ENCODE measurements around the gene STK10. TPM values are rescaled to one million over a fixed set of nuclear protein-coding genes. Genes with fewer than 3 reads are reported as not detected.

STK10 gene
- polyA plus RNA-seq, 1 experiment = 14.3 TPM

GRCh38 chr5:172188893-172189692 lies 1.1 kb upstream of the STK10 start:
- Histone ChIP-seq H3K4me3 (ENCODE audit: low read depth, low read length) (no peak overlapping the region; the same call in 1 of the 2 replicates), H3K27me3 (ENCODE audit: control insufficient read depth, insufficient read depth, low read length) (no peaks in the 10 kb centered on the region), H3K36me3 (ENCODE audit: control insufficient read depth, insufficient read depth, low read length) (no peaks in the 10 kb centered on the region; the same call in 1 of the 2 replicates)
- CTCF ChIA-PET = interaction anchor here (0.6 to 7.6 kb wide), 32 partner anchors 9 to 770 kb away, joined by 3 to 106 read pairs (median 4); partner anchors contain the start of genes FGF18 and UBTD2
- POLR2A ChIA-PET = no interaction called here
- TF ChIP-seq, protein P1, sequence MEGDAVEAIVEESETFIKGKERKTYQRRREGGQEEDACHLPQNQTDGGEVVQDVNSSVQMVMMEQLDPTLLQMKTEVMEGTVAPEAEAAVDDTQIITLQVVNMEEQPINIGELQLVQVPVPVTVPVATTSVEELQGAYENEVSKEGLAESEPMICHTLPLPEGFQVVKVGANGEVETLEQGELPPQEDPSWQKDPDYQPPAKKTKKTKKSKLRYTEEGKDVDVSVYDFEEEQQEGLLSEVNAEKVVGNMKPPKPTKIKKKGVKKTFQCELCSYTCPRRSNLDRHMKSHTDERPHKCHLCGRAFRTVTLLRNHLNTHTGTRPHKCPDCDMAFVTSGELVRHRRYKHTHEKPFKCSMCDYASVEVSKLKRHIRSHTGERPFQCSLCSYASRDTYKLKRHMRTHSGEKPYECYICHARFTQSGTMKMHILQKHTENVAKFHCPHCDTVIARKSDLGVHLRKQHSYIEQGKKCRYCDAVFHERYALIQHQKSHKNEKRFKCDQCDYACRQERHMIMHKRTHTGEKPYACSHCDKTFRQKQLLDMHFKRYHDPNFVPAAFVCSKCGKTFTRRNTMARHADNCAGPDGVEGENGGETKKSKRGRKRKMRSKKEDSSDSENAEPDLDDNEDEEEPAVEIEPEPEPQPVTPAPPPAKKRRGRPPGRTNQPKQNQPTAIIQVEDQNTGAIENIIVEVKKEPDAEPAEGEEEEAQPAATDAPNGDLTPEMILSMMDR (IDR thresholded peaks at IDR 0.05; ENCODE audit: insufficient read depth, low read depth, low read length) = no peak
- DNase-seq (ENCODE audit: low read depth) = no peak

DNA sequence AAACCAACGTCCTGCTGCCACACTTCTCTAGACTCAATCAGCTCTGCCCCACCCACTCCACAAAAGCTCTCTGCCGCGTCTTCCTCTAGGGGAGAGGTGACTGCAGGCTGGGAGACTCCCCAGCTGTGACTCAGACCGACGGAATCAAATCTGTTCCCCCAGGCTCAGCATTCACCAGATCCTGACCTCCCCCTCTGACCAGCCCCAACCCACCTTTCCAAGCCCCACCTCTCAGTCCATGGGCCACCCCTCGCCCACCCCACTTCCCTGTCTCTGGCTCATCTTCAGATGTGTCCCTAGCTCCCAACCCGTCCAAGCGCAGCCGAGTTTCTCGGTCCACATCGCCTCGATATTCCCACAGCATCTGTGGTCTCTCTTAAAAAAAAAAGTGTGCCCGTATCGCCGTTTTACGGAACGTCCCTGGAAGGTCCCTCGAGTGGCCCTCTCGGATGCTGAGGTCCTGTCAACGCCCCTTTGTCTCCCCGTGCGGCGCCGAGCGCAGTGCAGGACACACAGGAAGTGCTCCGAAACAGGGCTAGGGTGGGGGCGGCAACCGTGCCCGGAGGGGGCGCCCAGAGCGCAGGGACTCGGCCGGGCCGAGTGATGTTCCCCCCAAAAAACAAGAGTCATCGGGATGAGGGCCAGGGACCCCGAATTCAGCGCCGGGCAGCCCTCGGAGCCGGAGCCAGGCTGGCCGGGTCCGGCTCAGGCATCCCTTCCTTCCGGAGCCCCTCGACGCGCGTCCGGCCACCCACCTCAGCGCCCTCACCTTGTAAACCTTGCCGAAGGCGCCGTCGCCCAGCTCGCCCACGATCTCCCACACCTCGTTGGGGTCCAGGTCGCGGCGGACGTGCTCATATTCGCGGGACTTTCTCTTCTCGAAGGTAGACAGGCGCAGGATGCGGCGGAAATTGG lies 649 bp downstream of the STK10 start:
- DNase-seq (ENCODE audit: low read depth) = no peak
- CTCF ChIA-PET = interaction anchor here (0.7 to 7.6 kb wide), 24 partner anchors 11 to 769 kb away, joined by 3 to 106 read pairs (median 4); no protein-coding TSS in a partner anchor
- POLR2A ChIA-PET = interaction anchor here (0.6 kb wide), 1 partner anchor 9 kb away, joined by 3 read pairs; no protein-coding TSS in a partner anchor

GRCh38 chr5:172186114-172186695 lies 1.8 kb downstream of the STK10 start:
- TF ChIP-seq, protein P1 (IDR thresholded peaks at IDR 0.05; ENCODE audit: insufficient read depth, low read depth, low read length) = no peak
- H3K27me3 ChIP-seq (ENCODE audit: control insufficient read depth, insufficient read depth, low read length) = no peaks in the 10 kb centered on the region
- no peak for DNase-seq (ENCODE audit: low read depth)
- H3K36me3 ChIP-seq (ENCODE audit: control insufficient read depth, insufficient read depth, low read length) = no peaks in the 10 kb centered on the region; the same call in 1 of the 2 replicates
- CTCF ChIA-PET = interaction anchor here (0.9 to 7.6 kb wide), 10 partner anchors 13 to 274 kb away, joined by 3 to 106 read pairs (median 4); no protein-coding TSS in a partner anchor
- peak overlapping the region; percentile 90 for H3K4me3 ChIP-seq (ENCODE audit: low read depth, low read length)
- POLR2A ChIA-PET = no interaction called here

More for the DNA sequence above, 649 bp downstream of the STK10 start:
- no peaks in the 10 kb centered on the region; the same call in 1 of the 2 replicates for H3K36me3 ChIP-seq (ENCODE audit: control insufficient read depth, insufficient read depth, low read length)
- H3K4me3 ChIP-seq (ENCODE audit: low read depth, low read length) = peak overlapping the region; percentile 90
- TF ChIP-seq, protein P1 (IDR thresholded peaks at IDR 0.05; ENCODE audit: insufficient read depth, low read depth, low read length) = 0 out of 2 replicates have a peak, but pooled peaks have one; percentile 1
- no peaks in the 10 kb centered on the region for H3K27me3 ChIP-seq (ENCODE audit: control insufficient read depth, insufficient read depth, low read length)

DNA sequence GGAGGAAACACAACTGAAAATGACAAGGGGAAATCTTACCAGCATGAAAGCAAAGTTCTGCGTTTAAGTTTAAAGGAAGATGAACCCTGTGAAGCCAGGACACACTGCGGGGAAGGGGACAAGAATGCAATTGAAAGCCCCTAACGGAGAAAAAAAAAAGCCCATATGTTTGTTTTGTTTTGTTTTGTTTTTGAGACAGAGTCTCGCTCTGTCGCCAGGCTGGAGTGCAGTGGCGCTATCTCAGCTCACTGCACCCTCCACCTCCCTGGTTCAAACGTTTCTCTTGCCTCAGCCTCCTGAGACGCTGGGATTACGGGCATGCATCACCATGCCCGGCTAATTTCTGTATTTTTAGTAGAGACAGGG lies 2.9 kb downstream of the STK10 start:
- Histone ChIP-seq H3K4me3 (ENCODE audit: low read depth, low read length) (no peak overlapping the region), H3K27me3 (ENCODE audit: control insufficient read depth, insufficient read depth, low read length) (no peaks in the 10 kb centered on the region), H3K36me3 (ENCODE audit: control insufficient read depth, insufficient read depth, low read length) (no peaks in the 10 kb centered on the region; the same call in 1 of the 2 replicates)
- TF ChIP-seq, protein P1 (IDR thresholded peaks at IDR 0.05; ENCODE audit: insufficient read depth, low read depth, low read length) = no peak
- ChIA-PET POLR2A (no interaction called here), CTCF (interaction anchor here (1.3 to 7.6 kb wide), 2 partner anchors 80 to 108 kb away, joined by 4 to 106 read pairs; no protein-coding TSS in a partner anchor)
- no peak for DNase-seq (ENCODE audit: low read depth)

Measured in BJ (cell line).